Activated CD4-positive, alpha-beta T cell treated with anti-CD3 and anti-CD28 coated beads, Interleukin-10, Interleukin-2, amounts not matched to agents 100 ng/mL and 50 ng/mL, durations not matched to agents 16 hours and 8 hours (primary cell): Measurements from ENCODE around the gene EHF.

Experiments used
- DNase-seq: peaks from one replicate; pipeline ENCODE4 v3.0.0-alpha.2; 2020

Gene EHF

GRCh38 chr11:34603129-34604001 lies 17.5 kb upstream of the EHF start:
- DNase-seq, result no peak

- no peak for DNase-seq
These were observed 16.7 kb upstream of the EHF start for GRCh38 chr11:34604145-34604544.

GRCh38 chr11:34604911-34605310 lies 16.0 kb upstream of the EHF start:
- DNase-seq, result no peak

- DNase-seq, result no peak
These were observed 15.2 kb upstream of the EHF start for GRCh38 chr11:34605481-34606325.

- peak; percentile 12 for DNase-seq
These were observed 14.4 kb upstream of the EHF start for GRCh38 chr11:34606326-34607120.

GRCh38 chr11:34609187-34609751 lies 11.6 kb upstream of the EHF start:
- no peak for DNase-seq

- no peak for DNase-seq
These were observed 11.0 kb upstream of the EHF start for GRCh38 chr11:34609850-34610249.

- no peak for DNase-seq
These were observed 10.4 kb upstream of the EHF start for GRCh38 chr11:34610324-34611041.

- DNase-seq, result no peak
These were observed 7.9 kb upstream of the EHF start for GRCh38 chr11:34613015-34613414.

GRCh38 chr11:34613552-34614056 lies 7.3 kb upstream of the EHF start:
- DNase-seq, result peak; percentile 45

- peak; percentile 48 for DNase-seq
These were observed 6.4 kb upstream of the EHF start for GRCh38 chr11:34614344-34615104.

GRCh38 chr11:34616086-34616485 lies 4.8 kb upstream of the EHF start:
- DNase-seq, result no peak

- DNase-seq, result no peak
These were observed 3.9 kb upstream of the EHF start for GRCh38 chr11:34616830-34617504.

GRCh38 chr11:34618406-34618805 lies 2.5 kb upstream of the EHF start:
- DNase-seq, result no peak

- DNase-seq, result no peak
These were observed 1.8 kb upstream of the EHF start for GRCh38 chr11:34619062-34619516.

- DNase-seq, result no peak
These were observed 691 bp upstream of the EHF start for GRCh38 chr11:34620202-34620601.

- DNase-seq, result no peak
These were observed 983 bp downstream of the EHF start for GRCh38 chr11:34621876-34622275.

- no peak for DNase-seq
These were observed 2.6 kb downstream of the EHF start for GRCh38 chr11:34623463-34623862.

GRCh38 chr11:34624069-34624468 lies 3.2 kb downstream of the EHF start:
- peak; percentile 50 for DNase-seq

- no peak for DNase-seq
These were observed 4.7 kb downstream of the EHF start for GRCh38 chr11:34625576-34625975.
